OCI-LY1 (cell line): ENCODE results near the gene PLEKHF1.

ENCODE experiments used
- H2AFZ ChIP-seq: fragments of 200-600 bp; sonication (generic), shearing (Covaris generic); 2 replicates; pipeline ENCODE4 v1.6.0; 2014; ENCODE audit warnings: antibody characterized with exemption, mild to moderate bottlenecking, low read length
- H3F3A ChIP-seq: fragments of 200-600 bp; sonication (generic), shearing (Covaris generic); 2 replicates; pipeline ENCODE4 v1.6.0; 2014; ENCODE audit warnings: mild to moderate bottlenecking, antibody characterized with exemption, low read length, moderate library complexity; ENCODE audit not compliant: insufficient read depth
- H3K27ac ChIP-seq: fragments of 200-600 bp; sonication (generic); 2 replicates; pipeline ENCODE4 v1.5.1; 2014; ENCODE audit warnings: low read length, mixed run types, mild to moderate bottlenecking, low read depth; ENCODE audit not compliant: poor library complexity, severe bottlenecking
- H3K27me3 ChIP-seq: fragments of 200-600 bp; sonication (generic); 2 replicates; pipeline ENCODE4 v1.6.0; 2014; ENCODE audit warnings: antibody characterized with exemption, mild to moderate bottlenecking, low read length, moderate library complexity; ENCODE audit not compliant: insufficient read depth
- H3K36me3 ChIP-seq: fragments of 200-600 bp; sonication (generic); 2 replicates; pipeline ENCODE4 v1.6.1; 2014; ENCODE audit warnings: mild to moderate bottlenecking, antibody characterized with exemption, low read length, moderate library complexity, mixed read lengths; ENCODE audit not compliant: insufficient read depth
- H3K4me1 ChIP-seq: fragments of 200-600 bp; sonication (generic); 2 replicates; pipeline ENCODE4 v1.5.1; 2014; ENCODE audit warnings: mild to moderate bottlenecking, low read length, moderate library complexity; ENCODE audit not compliant: insufficient read depth, severe bottlenecking
- H3K4me2 ChIP-seq: fragments of 200-600 bp; sonication (generic), shearing (Covaris generic); 2 replicates; pipeline ENCODE4 v1.6.1; 2014; ENCODE audit warnings: low read length
- H3K4me3 ChIP-seq: fragments of 200-600 bp; sonication (generic); 2 replicates; pipeline ENCODE4 v1.5.1; 2014; ENCODE audit warnings: low read length, low read depth, mild to moderate bottlenecking, mixed read lengths; ENCODE audit not compliant: poor library complexity, severe bottlenecking
- H3K79me2 ChIP-seq: fragments of 200-600 bp; shearing (Covaris generic); 2 replicates; pipeline ENCODE4 v1.6.1; 2016; ENCODE audit warnings: mixed run types, low read length, mixed read lengths; ENCODE audit not compliant: insufficient read depth
- H3K9ac ChIP-seq: fragments of 200-600 bp; sonication (generic), shearing (Covaris generic); 2 replicates; pipeline ENCODE4 v1.6.1; 2014; ENCODE audit warnings: mild to moderate bottlenecking, low read length, mixed read lengths
- H3K9me2 ChIP-seq: fragments of 200-600 bp; sonication (generic), shearing (Covaris generic); 2 replicates; pipeline ENCODE4 v1.6.1; 2014; ENCODE audit warnings: low read depth, mild to moderate bottlenecking, low read length, mixed read lengths
- H3K9me3 ChIP-seq: fragments of 200-600 bp; shearing (Covaris generic); 2 replicates; pipeline ENCODE4 v1.6.1; 2014; ENCODE audit warnings: low read length, mixed read lengths
- H4K20me1 ChIP-seq: fragments of 200-600 bp; sonication (generic), shearing (Covaris generic); 2 replicates; pipeline ENCODE4 v1.6.0; 2016; ENCODE audit warnings: mild to moderate bottlenecking, low read length; ENCODE audit not compliant: insufficient read depth
- CTCF ChIP-seq: fragments of 200-600 bp; sonication (generic), shearing (Covaris generic); IDR thresholded peaks from 2 replicates; pipeline ENCODE4 v1.5.1; 2017; ENCODE audit warnings: mild to moderate bottlenecking, antibody characterized with exemption, low read length, moderate library complexity, mixed read lengths
- EZH2 ChIP-seq: fragments of 200-600 bp; sonication (generic), shearing (Covaris generic); IDR thresholded peaks from 2 replicates; pipeline ENCODE4 v1.8.0; 2017; ENCODE audit warnings: borderline replicate concordance, mixed run types, mild to moderate bottlenecking, antibody characterized with exemption, low read length, moderate library complexity, mixed read lengths

PLEKHF1 gene

GRCh38 chr19:29683009-29683408 lies 17.7 kb downstream of the PLEKHF1 start:
- Histone ChIP-seq H3K4me3 (no peak overlapping the region), H3K9ac (no peak overlapping the region), H3K27ac (no peak overlapping the region), H3K9me2 (no peaks in the 10 kb centered on the region), H3K4me1 (peaks cover 9% of the 10 kb centered on the region), H3K79me2 (no peaks in the 10 kb centered on the region), H3K4me2 (no peak overlapping the region), H3F3A (no peaks in the 10 kb centered on the region), H4K20me1 (no peaks in the 10 kb centered on the region), H3K27me3 (no peaks in the 10 kb centered on the region; the same call in 1 of the 2 replicates), H3K36me3 (no peaks in the 10 kb centered on the region), H2AFZ (no peak overlapping the region), H3K9me3 (no peaks in the 10 kb centered on the region)
- TF ChIP-seq CTCF (no peak), EZH2 (no peak)

DNA sequence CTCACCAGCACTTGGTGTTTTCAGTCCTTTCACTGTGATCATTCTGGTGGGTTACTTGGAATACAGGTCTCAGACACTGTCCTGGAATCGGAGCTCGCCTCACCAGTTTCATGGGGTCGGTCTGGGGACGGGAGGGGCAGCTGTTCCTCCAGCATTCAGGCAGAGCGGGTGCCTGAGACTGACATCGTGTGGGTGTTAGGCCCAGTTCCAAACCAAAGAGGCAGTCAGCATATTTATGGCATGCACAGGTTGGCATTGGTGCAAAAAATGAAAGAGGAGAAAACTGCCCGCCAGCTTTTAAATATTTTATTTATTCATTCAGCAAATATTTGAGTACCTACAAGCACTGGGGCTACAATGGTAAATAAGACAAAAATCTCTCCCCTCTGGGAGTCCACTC lies 20.1 kb downstream of the PLEKHF1 start:
- TF ChIP-seq CTCF: no peak
- TF ChIP-seq EZH2: no peak
- Histone ChIP-seq H4K20me1 (no peaks in the 10 kb centered on the region), H3K27me3 (no peaks in the 10 kb centered on the region; the same call in 1 of the 2 replicates), H3K4me3 (no peak overlapping the region), H3K4me2 (no peak overlapping the region), H3K9me3 (no peaks in the 10 kb centered on the region), H2AFZ (no peak overlapping the region), H3K27ac (no peak overlapping the region), H3K36me3 (no peaks in the 10 kb centered on the region), H3F3A (no peaks in the 10 kb centered on the region), H3K4me1 (peaks cover 7% of the 10 kb centered on the region), H3K9ac (no peak overlapping the region), H3K9me2 (no peaks in the 10 kb centered on the region), H3K79me2 (no peaks in the 10 kb centered on the region)

DNA sequence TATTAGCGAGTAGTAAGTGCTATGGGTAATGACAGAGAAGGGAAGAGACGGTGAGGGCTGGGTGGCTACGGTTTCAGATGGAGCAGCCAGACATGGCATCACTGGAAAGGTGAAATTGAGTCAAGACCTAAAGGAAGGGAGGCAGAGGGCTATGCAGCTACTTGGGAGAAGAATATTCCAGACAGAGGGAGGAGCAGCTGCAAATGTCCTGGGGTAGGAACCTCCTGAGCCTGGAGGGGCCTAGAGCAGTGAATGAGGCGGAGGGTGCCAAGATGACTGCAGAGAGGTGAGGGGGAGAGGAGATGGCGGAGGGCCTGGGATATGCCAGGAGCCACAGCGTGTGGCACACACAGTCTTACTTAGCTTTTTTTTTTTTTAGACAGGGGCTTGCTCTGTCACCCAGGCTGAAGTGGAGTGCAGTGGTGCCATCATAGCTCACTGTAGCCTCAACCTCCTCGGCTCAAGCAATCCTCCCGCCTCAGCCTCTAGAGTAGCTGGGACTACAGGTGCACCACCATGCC lies 21.1 kb downstream of the PLEKHF1 start:
- H4K20me1 ChIP-seq: no peaks in the 10 kb centered on the region
- H3K9me2 ChIP-seq: no peaks in the 10 kb centered on the region
- no peaks in the 10 kb centered on the region for H3K36me3 ChIP-seq
- H3K27me3 ChIP-seq: no peaks in the 10 kb centered on the region; the same call in 1 of the 2 replicates
- H3K79me2 ChIP-seq: no peaks in the 10 kb centered on the region
- no peak overlapping the region for H2AFZ ChIP-seq
- TF ChIP-seq EZH2 (no peak), CTCF (no peak)
- no peaks in the 10 kb centered on the region for H3F3A ChIP-seq
- peaks cover 5% of the 10 kb centered on the region for H3K4me1 ChIP-seq
- no peak overlapping the region for H3K27ac ChIP-seq
- H3K9me3 ChIP-seq: no peaks in the 10 kb centered on the region
- H3K4me2 ChIP-seq: no peak overlapping the region
- no peak overlapping the region for H3K9ac ChIP-seq
- H3K4me3 ChIP-seq: no peak overlapping the region
